IgD-negative memory B cell (primary cell): ENCODE results near the gene GRK5. TPM values are rescaled to one million over a fixed set of nuclear protein-coding genes. Genes with fewer than 3 reads are reported as not detected.

Source experiments
- H3K27ac Mint-ChIP-seq, 3 donors: one replicate each; pipeline ENCODE4 v1.8.0; 2020 to 2022; ENCODE audit warnings: mild to moderate bottlenecking in 3 of 3, mixed read lengths in 3 of 3, moderate library complexity in 1 of 3
- H3K27me3 Mint-ChIP-seq: one replicate; pipeline ENCODE4 v1.8.0; 2021; ENCODE audit warnings: mixed read lengths
- H3K36me3 Mint-ChIP-seq: one replicate; pipeline ENCODE4 v1.8.0; 2020; ENCODE audit warnings: mild to moderate bottlenecking, mixed read lengths
- H3K4me1 Mint-ChIP-seq, 3 donors: one replicate each; pipeline ENCODE4 v1.8.0; 2020 to 2022; ENCODE audit warnings: mixed read lengths in 3 of 3, mild to moderate bottlenecking in 1 of 3
- H3K4me3 Mint-ChIP-seq, 4 donors: one replicate each; pipeline ENCODE4 v1.8.0; 2020 to 2022; ENCODE audit warnings: mild to moderate bottlenecking in 4 of 4, mixed read lengths in 4 of 4, moderate library complexity in 3 of 4
- H3K9me3 Mint-ChIP-seq, 3 donors: one replicate each; pipeline ENCODE4 v1.8.0; 2020 to 2021; ENCODE audit warnings: mixed read lengths in 3 of 3, mild to moderate bottlenecking in 1 of 3
- polyA plus RNA-seq: library from polyadenylated mRNA; unstranded; fragments of 300-500 nt; fragmentation: Illumina TruSeq; gene quantifications from one replicate; pipeline ENCODE4 v1.2.3, GENCODE V29; 2021

Gene GRK5
- polyA plus RNA-seq, 1 donor from 2014 or later = 18.1 TPM

GRCh38 chr10:119493155-119493554 lies 285.8 kb downstream of the GRK5 start:
- peak overlapping the region in 1 of 4 donors; percentile 68 for H3K4me3 Mint-ChIP-seq
- H3K9me3 Mint-ChIP-seq = no peaks in the 10 kb centered on the region
- H3K4me1 Mint-ChIP-seq = peaks cover 5 to 13% (median 12%) of the 10 kb centered on the region in 3 donors

GRCh38 chr10:119494236-119495020 lies 287.1 kb downstream of the GRK5 start:
- peaks cover 2% of the 10 kb centered on the region for H3K36me3 Mint-ChIP-seq
- H3K9me3 Mint-ChIP-seq = no peaks in the 10 kb centered on the region
- H3K27me3 Mint-ChIP-seq = no peaks in the 10 kb centered on the region
- H3K4me1 Mint-ChIP-seq = peaks cover 4 to 12% (median 10%) of the 10 kb centered on the region in 3 donors
- H3K4me3 Mint-ChIP-seq = no peak overlapping the region
- H3K27ac Mint-ChIP-seq = peak overlapping the region in 1 of 3 donors; percentile 15

More at GRCh38 chr10:119493155-119493554, 285.8 kb downstream of the GRK5 start:
- Mint-ChIP-seq H3K36me3 (no peaks in the 10 kb centered on the region), H3K27me3 (no peaks in the 10 kb centered on the region), H3K27ac (no peak overlapping the region)

GRCh38 chr10:119495021-119495505 lies 287.7 kb downstream of the GRK5 start:
- Mint-ChIP-seq H3K27me3 (no peaks in the 10 kb centered on the region), H3K27ac (peak overlapping the region in 1 of 3 donors; percentile 50), H3K4me1 (peaks cover 4 to 10% (median 9%) of the 10 kb centered on the region in 3 donors)

GRCh38 chr10:119495545-119495944 lies 288.2 kb downstream of the GRK5 start:
- no peaks in the 10 kb centered on the region for H3K9me3 Mint-ChIP-seq
- peaks cover 4 to 10% (median 8%) of the 10 kb centered on the region in 3 donors for H3K4me1 Mint-ChIP-seq
- H3K27ac Mint-ChIP-seq = peak overlapping the region in 1 of 3 donors; percentile 50

More at GRCh38 chr10:119495021-119495505, 287.7 kb downstream of the GRK5 start:
- H3K36me3 Mint-ChIP-seq = peaks cover 2% of the 10 kb centered on the region
- no peak overlapping the region for H3K4me3 Mint-ChIP-seq
- no peaks in the 10 kb centered on the region for H3K9me3 Mint-ChIP-seq

GRCh38 chr10:119496273-119496672 lies 288.9 kb downstream of the GRK5 start:
- no peak overlapping the region for H3K4me3 Mint-ChIP-seq
- H3K9me3 Mint-ChIP-seq = no peaks in the 10 kb centered on the region
- H3K36me3 Mint-ChIP-seq = peaks cover 2% of the 10 kb centered on the region
- no peaks in the 10 kb centered on the region for H3K27me3 Mint-ChIP-seq
- H3K4me1 Mint-ChIP-seq = peaks cover 4 to 10% (median 8%) of the 10 kb centered on the region in 3 donors
- H3K27ac Mint-ChIP-seq = peak overlapping the region in 1 of 3 donors; percentile 47

More at GRCh38 chr10:119495545-119495944, 288.2 kb downstream of the GRK5 start:
- Mint-ChIP-seq H3K27me3 (no peaks in the 10 kb centered on the region), H3K4me3 (no peak overlapping the region), H3K36me3 (peaks cover 2% of the 10 kb centered on the region)

GRCh38 chr10:119497243-119497642 lies 289.9 kb downstream of the GRK5 start:
- Mint-ChIP-seq H3K4me3 (no peak overlapping the region), H3K9me3 (no peaks in the 10 kb centered on the region), H3K36me3 (peaks cover 4% of the 10 kb centered on the region), H3K27ac (no peak overlapping the region), H3K27me3 (no peaks in the 10 kb centered on the region), H3K4me1 (peaks cover 8 to 14% (median 12%) of the 10 kb centered on the region in 3 donors)

GRCh38 chr10:119498889-119499676 lies 291.7 kb downstream of the GRK5 start:
- Mint-ChIP-seq H3K36me3 (peaks cover 4% of the 10 kb centered on the region), H3K4me3 (no peak overlapping the region), H3K27ac (no peak overlapping the region), H3K4me1 (peaks cover 10 to 15% (median 13%) of the 10 kb centered on the region in 3 donors), H3K9me3 (no peaks in the 10 kb centered on the region), H3K27me3 (no peaks in the 10 kb centered on the region)

- no peaks in the 10 kb centered on the region for H3K27me3 Mint-ChIP-seq
- no peak overlapping the region for H3K27ac Mint-ChIP-seq
- H3K4me1 Mint-ChIP-seq = peaks cover 10 to 13% (median 11%) of the 10 kb centered on the region in 3 donors
- no peaks in the 10 kb centered on the region for H3K9me3 Mint-ChIP-seq
- peaks cover 4% of the 10 kb centered on the region for H3K36me3 Mint-ChIP-seq
- H3K4me3 Mint-ChIP-seq = no peak overlapping the region
Measured at GRCh38 chr10:119499677-119500002, 292.3 kb downstream of the GRK5 start.

- Mint-ChIP-seq H3K9me3 (no peaks in the 10 kb centered on the region), H3K27me3 (no peaks in the 10 kb centered on the region), H3K36me3 (peaks cover 4% of the 10 kb centered on the region), H3K4me3 (no peak overlapping the region), H3K4me1 (peaks cover 10 to 13% (median 11%) of the 10 kb centered on the region in 3 donors), H3K27ac (peak overlapping the region in 1 of 3 donors; percentile 63)
Measured at GRCh38 chr10:119500123-119500795, 292.9 kb downstream of the GRK5 start.

GRCh38 chr10:119500821-119501220 lies 293.4 kb downstream of the GRK5 start:
- H3K9me3 Mint-ChIP-seq = no peaks in the 10 kb centered on the region
- H3K36me3 Mint-ChIP-seq = peaks cover 9% of the 10 kb centered on the region
- H3K4me3 Mint-ChIP-seq = no peak overlapping the region
- peaks cover 10 to 13% (median 11%) of the 10 kb centered on the region in 3 donors for H3K4me1 Mint-ChIP-seq
- no peaks in the 10 kb centered on the region for H3K27me3 Mint-ChIP-seq
- H3K27ac Mint-ChIP-seq = peak overlapping the region in 2 of 3 donors; percentile 47 to 63

- no peaks in the 10 kb centered on the region for H3K9me3 Mint-ChIP-seq
- peak overlapping the region in 2 of 3 donors; percentile 57 to 81 for H3K27ac Mint-ChIP-seq
- H3K36me3 Mint-ChIP-seq = peaks cover 10% of the 10 kb centered on the region
- peaks cover 5 to 10% (median 9%) of the 10 kb centered on the region in 3 donors for H3K4me1 Mint-ChIP-seq
- no peaks in the 10 kb centered on the region for H3K27me3 Mint-ChIP-seq
- H3K4me3 Mint-ChIP-seq = peak overlapping the region in 1 of 4 donors; percentile 79
Measured at GRCh38 chr10:119501690-119502089, 294.3 kb downstream of the GRK5 start.

- Mint-ChIP-seq H3K4me3 (peak overlapping the region in 1 of 4 donors; percentile 79), H3K4me1 (peaks cover 5 to 10% (median 9%) of the 10 kb centered on the region in 3 donors), H3K27ac (peak overlapping the region in 2 of 3 donors; percentile 57 to 81), H3K27me3 (no peaks in the 10 kb centered on the region), H3K9me3 (no peaks in the 10 kb centered on the region), H3K36me3 (peaks cover 10% of the 10 kb centered on the region)
Measured at GRCh38 chr10:119502209-119502608, 294.8 kb downstream of the GRK5 start.

GRCh38 chr10:119502618-119503155 lies 295.3 kb downstream of the GRK5 start:
- Mint-ChIP-seq H3K36me3 (peaks cover 10% of the 10 kb centered on the region), H3K4me1 (peaks cover 5 to 10% (median 9%) of the 10 kb centered on the region in 3 donors), H3K9me3 (no peaks in the 10 kb centered on the region), H3K27ac (peak overlapping the region in 1 of 3 donors; percentile 81), H3K27me3 (no peaks in the 10 kb centered on the region), H3K4me3 (no peak overlapping the region)

GRCh38 chr10:119503821-119504220 lies 296.4 kb downstream of the GRK5 start:
- Mint-ChIP-seq H3K4me3 (no peak overlapping the region), H3K36me3 (peaks cover 13% of the 10 kb centered on the region), H3K27ac (no peak overlapping the region)

More at GRCh38 chr10:119503821-119504220, 296.4 kb downstream of the GRK5 start:
- Mint-ChIP-seq H3K27me3 (no peaks in the 10 kb centered on the region), H3K4me1 (peaks cover 5 to 10% (median 9%) of the 10 kb centered on the region in 3 donors), H3K9me3 (no peaks in the 10 kb centered on the region)
